Fibroblast of villous mesenchyme (primary cell): ENCODE results near the gene FFAR2. TPM values are rescaled to one million over a fixed set of nuclear protein-coding genes. Genes with fewer than 3 reads are reported as not detected.

Experiments
- DNase-seq: peaks from one replicate; pipeline ENCODE4 v3.0.0-alpha.2; 2010; ENCODE audit warnings: low read depth
- H3K4me3 ChIP-seq: 2 replicates; pipeline ENCODE4 v1.5.1; 2011; ENCODE audit warnings: low read depth, mild to moderate bottlenecking, low read length
- CTCF ChIP-seq: IDR thresholded peaks from 2 replicates; pipeline ENCODE4 v1.5.1; 2012; ENCODE audit warnings: low read depth, mild to moderate bottlenecking, low read length; ENCODE audit not compliant: insufficient read depth
- total RNA-seq: library from RNA; depleted of rRNA; stranded (reverse); fragments of >200 nt; gene quantifications from 2 replicates; pipeline ENCODE4 v1.2.3, GENCODE V29; 2012

Gene FFAR2
- total RNA-seq, 1 donor, result not detected

GRCh38 chr19:35404879-35405622 lies 43.0 kb upstream of the FFAR2 start:
- TF ChIP-seq CTCF, result no peak
- peak; percentile 49 for DNase-seq
- no peak overlapping the region for H3K4me3 ChIP-seq

GRCh38 chr19:35407619-35408018 lies 40.4 kb upstream of the FFAR2 start:
- H3K4me3 ChIP-seq, result no peak overlapping the region
- no peak for DNase-seq
- no peak for TF ChIP-seq CTCF

- no peak for TF ChIP-seq CTCF
- no peak overlapping the region for H3K4me3 ChIP-seq
- DNase-seq, result no peak
Measured at GRCh38 chr19:35408284-35409171, 39.5 kb upstream of the FFAR2 start.

- TF ChIP-seq CTCF, result no peak
- DNase-seq, result no peak
- no peak overlapping the region for H3K4me3 ChIP-seq
Measured at GRCh38 chr19:35409191-35409590, 38.9 kb upstream of the FFAR2 start.

GRCh38 chr19:35410487-35410886 lies 37.6 kb upstream of the FFAR2 start:
- no peak overlapping the region for H3K4me3 ChIP-seq
- no peak for TF ChIP-seq CTCF

GRCh38 chr19:35414442-35414841 lies 33.6 kb upstream of the FFAR2 start:
- H3K4me3 ChIP-seq, result no peak overlapping the region
- DNase-seq, result no peak
- no peak for TF ChIP-seq CTCF

More at GRCh38 chr19:35410487-35410886, 37.6 kb upstream of the FFAR2 start:
- no peak for DNase-seq
